Parathyroid adenoma (tissue), 2 donors: ENCODE data around the gene SMIM27.
A peak's percentile ranks its signal among the peaks of the same experiment; 100 is the strongest.

Experiments
- H2AFZ ChIP-seq: fragments of 300-600 bp; sonication (generic); one replicate; pipeline ENCODE4 v1.7.0; 2017; ENCODE audit warnings: antibody characterized with exemption, mild to moderate bottlenecking
- H3K27ac ChIP-seq: fragments of 300-600 bp; sonication (generic); one replicate; pipeline ENCODE4 v1.7.0; 2017
- H3K27me3 ChIP-seq: fragments of 300-600 bp; sonication (generic); one replicate; pipeline ENCODE4 v1.7.0; 2017; ENCODE audit warnings: low read length; ENCODE audit not compliant: control insufficient read depth, insufficient read depth
- H3K36me3 ChIP-seq: fragments of 300-600 bp; sonication (generic); one replicate; pipeline ENCODE4 v1.7.0; 2017; ENCODE audit warnings: low read length; ENCODE audit not compliant: control insufficient read depth, insufficient read depth
- H3K4me1 ChIP-seq: fragments of 300-600 bp; sonication (generic); one replicate; pipeline ENCODE4 v1.7.0; 2017; ENCODE audit warnings: control low read depth
- H3K4me2 ChIP-seq: fragments of 300-600 bp; sonication (generic); one replicate; pipeline ENCODE4 v1.7.0; 2017; ENCODE audit warnings: low read length
- H3K4me3 ChIP-seq: fragments of 300-600 bp; sonication (generic); one replicate; pipeline ENCODE4 v1.7.0; 2017; ENCODE audit warnings: low read depth, low read length
- H3K79me2 ChIP-seq: fragments of 300-600 bp; sonication (generic); one replicate; pipeline ENCODE4 v1.7.0; 2017; ENCODE audit warnings: control low read depth
- H3K9ac ChIP-seq: fragments of 300-600 bp; sonication (generic); one replicate; pipeline ENCODE4 v1.7.0; 2017; ENCODE audit warnings: mild to moderate bottlenecking
- H3K9me3 ChIP-seq: fragments of 300-600 bp; sonication (generic); one replicate; pipeline ENCODE4 v1.7.0; 2017; ENCODE audit warnings: low read length; ENCODE audit not compliant: control insufficient read depth
- TF ChIP-seq, protein P1 (sequence below): fragments of 300-600 bp; sonication (generic); IDR thresholded peaks from one replicate; pipeline ENCODE4 v1.7.0; 2017; ENCODE audit warnings: antibody characterized with exemption, mild to moderate bottlenecking
- donor health status: primary hyperparathyroidism.

The SMIM27 gene

DNA sequence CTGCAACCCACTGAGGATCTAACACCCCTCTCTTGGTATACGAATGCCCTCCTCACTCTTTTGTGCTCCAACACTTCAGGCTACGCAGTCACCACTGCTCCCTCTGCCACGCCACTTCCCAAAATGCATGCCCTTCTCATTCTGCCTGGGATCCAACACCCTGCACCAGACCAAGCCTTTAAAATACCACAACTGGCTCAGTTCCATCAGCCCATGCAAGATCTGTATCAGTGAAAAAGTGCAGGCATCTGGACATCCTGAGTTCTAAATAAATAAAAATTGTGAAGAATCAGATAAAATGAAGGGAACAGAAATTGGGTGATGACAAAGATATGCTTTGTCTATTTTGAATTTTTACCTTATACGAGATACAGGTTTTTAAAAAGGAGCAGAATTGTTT is 18.1 kb downstream of the SMIM27 start:
- no peak overlapping the region for H2AFZ ChIP-seq
- H3K9ac ChIP-seq, result no peak overlapping the region
- peaks cover 14% of the 10 kb centered on the region for H3K79me2 ChIP-seq
- H3K4me3 ChIP-seq, result no peak overlapping the region
- H3K4me1 ChIP-seq, result peaks cover 5% of the 10 kb centered on the region
- TF ChIP-seq, protein P1, sequence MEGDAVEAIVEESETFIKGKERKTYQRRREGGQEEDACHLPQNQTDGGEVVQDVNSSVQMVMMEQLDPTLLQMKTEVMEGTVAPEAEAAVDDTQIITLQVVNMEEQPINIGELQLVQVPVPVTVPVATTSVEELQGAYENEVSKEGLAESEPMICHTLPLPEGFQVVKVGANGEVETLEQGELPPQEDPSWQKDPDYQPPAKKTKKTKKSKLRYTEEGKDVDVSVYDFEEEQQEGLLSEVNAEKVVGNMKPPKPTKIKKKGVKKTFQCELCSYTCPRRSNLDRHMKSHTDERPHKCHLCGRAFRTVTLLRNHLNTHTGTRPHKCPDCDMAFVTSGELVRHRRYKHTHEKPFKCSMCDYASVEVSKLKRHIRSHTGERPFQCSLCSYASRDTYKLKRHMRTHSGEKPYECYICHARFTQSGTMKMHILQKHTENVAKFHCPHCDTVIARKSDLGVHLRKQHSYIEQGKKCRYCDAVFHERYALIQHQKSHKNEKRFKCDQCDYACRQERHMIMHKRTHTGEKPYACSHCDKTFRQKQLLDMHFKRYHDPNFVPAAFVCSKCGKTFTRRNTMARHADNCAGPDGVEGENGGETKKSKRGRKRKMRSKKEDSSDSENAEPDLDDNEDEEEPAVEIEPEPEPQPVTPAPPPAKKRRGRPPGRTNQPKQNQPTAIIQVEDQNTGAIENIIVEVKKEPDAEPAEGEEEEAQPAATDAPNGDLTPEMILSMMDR, result no peak
- H3K36me3 ChIP-seq, result no peaks in the 10 kb centered on the region
- no peak overlapping the region for H3K27ac ChIP-seq
- peak overlapping the region; percentile 9 for H3K4me2 ChIP-seq
- H3K27me3 ChIP-seq, result no peaks in the 10 kb centered on the region
- no peaks in the 10 kb centered on the region for H3K9me3 ChIP-seq

GRCh38 chr9:32571969-32572899 is 20.1 kb downstream of the SMIM27 start:
- TF ChIP-seq, protein P1, result peak; percentile 45
- peak overlapping the region; percentile 86 for H3K4me3 ChIP-seq
- peak overlapping the region; percentile 85 for H2AFZ ChIP-seq
- no peaks in the 10 kb centered on the region for H3K9me3 ChIP-seq
- H3K27ac ChIP-seq, result peak overlapping the region; percentile 80
- H3K27me3 ChIP-seq, result no peaks in the 10 kb centered on the region
- peak overlapping the region; percentile 69 for H3K4me2 ChIP-seq
- no peaks in the 10 kb centered on the region for H3K36me3 ChIP-seq
- H3K9ac ChIP-seq, result no peak overlapping the region
- H3K4me1 ChIP-seq, result peaks cover 5% of the 10 kb centered on the region
- H3K79me2 ChIP-seq, result peaks cover 9% of the 10 kb centered on the region

DNA sequence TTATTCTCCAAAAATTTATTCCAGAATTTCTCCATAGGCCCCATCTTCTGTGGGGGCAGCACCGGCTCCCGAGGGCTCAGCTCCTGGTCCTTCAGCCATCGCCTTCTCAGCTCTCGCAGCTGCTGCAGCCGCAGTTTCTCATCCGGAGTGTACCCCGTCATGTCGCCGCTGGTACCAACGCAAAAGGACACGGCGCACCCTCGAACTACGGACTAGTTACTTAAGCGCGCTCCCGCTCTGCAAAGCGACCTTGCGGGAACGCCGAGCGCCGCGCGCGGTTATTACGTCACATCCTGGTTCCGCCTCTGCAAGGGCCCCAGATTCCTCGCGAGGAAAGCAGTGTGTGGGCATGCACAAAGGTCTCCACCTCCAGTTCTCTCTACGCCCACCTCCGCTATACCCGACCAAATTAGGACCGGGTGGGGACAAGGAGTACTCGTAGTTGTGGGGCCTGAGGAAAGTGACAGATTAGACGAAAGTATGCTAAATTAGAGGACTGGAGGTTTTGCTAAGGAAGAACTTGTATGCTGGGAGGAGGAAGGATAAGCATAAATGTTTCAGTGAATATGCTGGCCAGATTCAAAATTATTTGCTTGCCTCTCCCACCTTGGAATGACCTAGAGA is 20.9 kb downstream of the SMIM27 start, which contains the start of gene NDUFB6:
NDUFB6 (minus strand) TSS at position 260 of the 624 bp plus-strand sequence; CDS start at position 161, 99 bp downstream.
- Histone ChIP-seq H3K9me3 (no peaks in the 10 kb centered on the region), H3K4me3 (peak within 1 kb of the TSS; percentile 86), H3K79me2 (peaks cover 9% of the 10 kb centered on the region), H3K4me1 (peaks cover 5% of the 10 kb centered on the region), H3K27ac (peak within 1 kb of the TSS; percentile 80), H3K36me3 (no peaks in the 10 kb centered on the region), H3K4me2 (peak within 1 kb of the TSS; percentile 69), H3K27me3 (no peaks in the 10 kb centered on the region), H2AFZ (peak within 1 kb of the TSS; percentile 85), H3K9ac (peak within 1 kb of the TSS; percentile 43)
- TF ChIP-seq, protein P1, result no peak

DNA sequence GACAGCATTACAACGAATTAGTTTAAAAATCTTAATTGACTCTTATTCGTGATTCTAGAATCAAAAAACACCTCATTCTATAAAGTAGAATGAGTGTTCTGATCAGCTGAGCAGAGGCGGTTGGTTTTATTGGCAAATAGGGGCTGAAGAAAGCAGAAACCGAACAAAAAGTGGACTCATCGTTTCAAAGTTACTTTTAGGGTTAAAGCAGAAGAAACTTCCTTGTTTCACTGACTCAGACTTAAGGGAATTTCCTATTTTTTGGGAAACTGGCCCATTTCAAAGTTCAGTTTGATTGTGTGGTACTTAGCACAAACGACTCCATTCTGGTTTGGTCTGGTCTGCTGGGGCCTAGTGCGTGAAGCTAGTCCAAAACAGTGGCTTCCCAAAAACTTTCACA is 21.7 kb downstream of the SMIM27 start:
- peaks cover 5% of the 10 kb centered on the region for H3K4me1 ChIP-seq
- H2AFZ ChIP-seq, result peak overlapping the region; percentile 85
- peaks cover 9% of the 10 kb centered on the region for H3K79me2 ChIP-seq
- H3K9me3 ChIP-seq, result no peaks in the 10 kb centered on the region
- no peaks in the 10 kb centered on the region for H3K27me3 ChIP-seq
- TF ChIP-seq, protein P1, result no peak
- H3K9ac ChIP-seq, result no peak overlapping the region
- no peak overlapping the region for H3K4me3 ChIP-seq
- H3K4me2 ChIP-seq, result no peak overlapping the region
- H3K36me3 ChIP-seq, result no peaks in the 10 kb centered on the region
- H3K27ac ChIP-seq, result no peak overlapping the region
